Measurements from ENCODE around the gene LOXL1.

GRCh38 chr15:73992594-73992898 is 66.3 kb downstream of the LOXL1 start:
- TF ChIP-seq CTCF (IDR thresholded peaks at IDR 0.05) (no peak), POLR2AphosphoS5 (IDR thresholded peaks at IDR 0.05) (no peak)

Measured in prostate gland (tissue), 2 donors.